MM.1S (cell line): ENCODE data around the gene ZNRF1.

Experiments used
- DNase-seq: peaks from one replicate; pipeline ENCODE4 v3.0.0-alpha.2; 2015
- H2AFZ ChIP-seq: fragments of 300-600 bp; sonication (generic); 2 replicates; pipeline ENCODE4 v1.6.0; 2016; ENCODE audit warnings: antibody characterized with exemption, low read length
- H3F3A ChIP-seq: fragments of 300-600 bp; sonication (generic); 2 replicates; pipeline ENCODE4 v1.6.1; 2016; ENCODE audit warnings: mild to moderate bottlenecking, antibody characterized with exemption, low read length, moderate library complexity, mixed read lengths; ENCODE audit not compliant: insufficient read depth
- H3K27ac ChIP-seq: fragments of 300-600 bp; sonication (generic); 2 replicates; pipeline ENCODE4 v1.5.1; 2016; ENCODE audit warnings: mild to moderate bottlenecking, low read length
- H3K27me3 ChIP-seq: fragments of 300-600 bp; sonication (generic); replicated peaks from 2 replicates; pipeline ENCODE4 v1.6.0; 2016; ENCODE audit warnings: low read length; ENCODE audit not compliant: insufficient read depth
- H3K36me3 ChIP-seq: fragments of 300-600 bp; sonication (generic); replicated peaks from 2 replicates; pipeline ENCODE4 v1.6.1; 2016; ENCODE audit warnings: mild to moderate bottlenecking, low read length, mixed read lengths; ENCODE audit not compliant: insufficient read depth
- H3K4me1 ChIP-seq: fragments of 300-600 bp; sonication (generic); 2 replicates; pipeline ENCODE4 v1.6.1; 2016; ENCODE audit warnings: low read length, mixed read lengths
- H3K4me2 ChIP-seq: fragments of 300-600 bp; sonication (generic); 2 replicates; pipeline ENCODE4 v1.6.0; 2016; ENCODE audit warnings: low read depth, low read length
- H3K4me3 ChIP-seq: fragments of 300-600 bp; sonication (generic); 2 replicates; pipeline ENCODE4 v1.5.1; 2016; ENCODE audit warnings: low read length, mixed read lengths
- H3K79me2 ChIP-seq: fragments of 300-600 bp; sonication (generic); 2 replicates; pipeline ENCODE4 v1.6.1; 2016; ENCODE audit warnings: mixed run types, low read length, mixed read lengths
- H3K9ac ChIP-seq: fragments of 300-600 bp; sonication (generic); 2 replicates; pipeline ENCODE4 v1.6.1; 2016; ENCODE audit warnings: low read length, mixed read lengths
- H3K9me2 ChIP-seq: fragments of 300-600 bp; sonication (generic); replicated peaks from 2 replicates; pipeline ENCODE4 v1.6.1; 2016; ENCODE audit warnings: mild to moderate bottlenecking, low read length, mixed read lengths; ENCODE audit not compliant: insufficient read depth
- H3K9me3 ChIP-seq: fragments of 300-600 bp; sonication (generic); replicated peaks from 2 replicates; pipeline ENCODE4 v1.6.1; 2016; ENCODE audit warnings: mild to moderate bottlenecking, low read length, mixed read lengths; ENCODE audit not compliant: insufficient read depth
- H4K20me1 ChIP-seq: fragments of 300-600 bp; sonication (generic); 2 replicates; pipeline ENCODE4 v1.6.1; 2016; ENCODE audit warnings: mild to moderate bottlenecking, low read length, moderate library complexity, mixed read lengths; ENCODE audit not compliant: insufficient read depth
- CTCF ChIP-seq: fragments of 300-600 bp; sonication (generic); IDR thresholded peaks from 2 replicates; pipeline ENCODE4 v1.5.1; 2016; ENCODE audit warnings: antibody characterized with exemption, low read length, mixed read lengths
- EZH2 ChIP-seq: fragments of 300-600 bp; sonication (generic); optimal IDR thresholded peaks from 2 replicates; pipeline ENCODE3; 2017; ENCODE audit warnings: low read depth, mild to moderate bottlenecking, antibody characterized with exemption, low read length, mixed read lengths
- EZH2phosphoT487 ChIP-seq: fragments of 300-600 bp; sonication (generic); IDR thresholded peaks from 2 replicates; pipeline ENCODE4 v1.6.1; 2018; ENCODE audit warnings: antibody characterized with exemption, low read length

Gene ZNRF1

GRCh38 chr16:75120253-75120652, 121.4 kb downstream of the ZNRF1 start:
- Histone ChIP-seq H3K4me3 (no peak overlapping the region), H3K27ac (no peak overlapping the region), H3K36me3 (no peaks in the 10 kb centered on the region), H3K9ac (no peak overlapping the region), H3K79me2 (no peaks in the 10 kb centered on the region), H3F3A (no peaks in the 10 kb centered on the region), H3K9me3 (no peaks in the 10 kb centered on the region), H3K27me3 (no peaks in the 10 kb centered on the region), H3K4me2 (no peak overlapping the region), H3K9me2 (no peaks in the 10 kb centered on the region), H4K20me1 (no peaks in the 10 kb centered on the region), H2AFZ (no peak overlapping the region), H3K4me1 (no peaks in the 10 kb centered on the region)
- no peak for DNase-seq
- TF ChIP-seq EZH2 (no peak), EZH2phosphoT487 (no peak), CTCF (no peak)

GRCh38 chr16:75121949-75122568, 123.2 kb downstream of the ZNRF1 start:
- Histone ChIP-seq H3K4me3 (no peak overlapping the region), H3K79me2 (no peaks in the 10 kb centered on the region), H3K4me1 (no peaks in the 10 kb centered on the region), H3K9me3 (no peaks in the 10 kb centered on the region), H2AFZ (no peak overlapping the region), H3K9me2 (no peaks in the 10 kb centered on the region), H4K20me1 (no peaks in the 10 kb centered on the region), H3F3A (no peaks in the 10 kb centered on the region), H3K36me3 (no peaks in the 10 kb centered on the region), H3K27ac (no peak overlapping the region), H3K27me3 (no peaks in the 10 kb centered on the region), H3K9ac (no peak overlapping the region), H3K4me2 (no peak overlapping the region)
- DNase-seq, result no peak
- TF ChIP-seq EZH2 (no peak), EZH2phosphoT487 (no peak), CTCF (no peak)

DNA sequence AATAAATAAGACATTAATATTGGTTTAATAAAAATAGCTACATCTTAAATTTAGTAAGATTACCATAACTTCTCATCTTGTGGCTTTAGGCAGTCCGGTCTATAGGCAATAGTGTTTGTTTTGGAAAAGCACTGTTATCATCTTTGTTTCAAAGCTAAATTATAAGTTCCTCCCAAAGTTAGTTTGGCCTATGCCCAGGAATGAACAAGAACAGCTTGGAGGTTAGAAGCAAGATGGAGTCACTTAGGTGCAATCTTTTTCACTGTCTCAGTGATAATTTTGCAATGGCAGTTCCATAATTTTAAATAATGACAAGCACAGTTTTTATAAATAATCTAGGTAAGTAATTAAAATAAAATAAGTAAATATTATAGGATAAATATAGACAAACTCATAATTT, 123.8 kb downstream of the ZNRF1 start:
- Histone ChIP-seq H3K4me2 (no peak overlapping the region), H3K9ac (no peak overlapping the region), H3K4me1 (no peaks in the 10 kb centered on the region), H3K79me2 (no peaks in the 10 kb centered on the region), H2AFZ (no peak overlapping the region), H3K27ac (no peak overlapping the region), H3F3A (no peaks in the 10 kb centered on the region), H3K27me3 (no peaks in the 10 kb centered on the region), H3K36me3 (no peaks in the 10 kb centered on the region), H3K4me3 (no peak overlapping the region), H3K9me3 (no peaks in the 10 kb centered on the region), H4K20me1 (no peaks in the 10 kb centered on the region), H3K9me2 (no peaks in the 10 kb centered on the region)
- TF ChIP-seq EZH2 (no peak), EZH2phosphoT487 (no peak), CTCF (no peak)
- no peak for DNase-seq
